Dendritic cell treated with granulocyte-macrophage colony-stimulating factor and Interleukin-4, amounts not matched to agents 40 ng/mL and 50 ng/mL, for 4 days (primary cell): ENCODE results near the gene ADAT2.

Experiments used
- H3K27ac Mint-ChIP-seq: one replicate; pipeline ENCODE4 v1.8.0; 2022; ENCODE audit warnings: mild to moderate bottlenecking, mixed read lengths
- H3K27me3 Mint-ChIP-seq: one replicate; pipeline ENCODE4 v1.8.0; 2022; ENCODE audit warnings: mild to moderate bottlenecking, mixed read lengths
- H3K36me3 Mint-ChIP-seq: one replicate; pipeline ENCODE4 v1.8.0; 2022; ENCODE audit warnings: low read depth, mixed read lengths
- H3K4me1 Mint-ChIP-seq: one replicate; pipeline ENCODE4 v1.8.0; 2022; ENCODE audit warnings: low read depth, mixed read lengths
- H3K4me3 Mint-ChIP-seq: one replicate; pipeline ENCODE4 v1.8.0; 2022; ENCODE audit warnings: mild to moderate bottlenecking, moderate library complexity, mixed read lengths
- H3K9me3 Mint-ChIP-seq: one replicate; pipeline ENCODE4 v1.8.0; 2022; ENCODE audit warnings: mixed read lengths
- intact Hi-C: fragments of 100-400 bp; cut with micrococcal nuclease; formaldehyde crosslinking; loops from one replicate; pipeline ENCODE4 v1.15.0; 2022

ADAT2 gene

DNA sequence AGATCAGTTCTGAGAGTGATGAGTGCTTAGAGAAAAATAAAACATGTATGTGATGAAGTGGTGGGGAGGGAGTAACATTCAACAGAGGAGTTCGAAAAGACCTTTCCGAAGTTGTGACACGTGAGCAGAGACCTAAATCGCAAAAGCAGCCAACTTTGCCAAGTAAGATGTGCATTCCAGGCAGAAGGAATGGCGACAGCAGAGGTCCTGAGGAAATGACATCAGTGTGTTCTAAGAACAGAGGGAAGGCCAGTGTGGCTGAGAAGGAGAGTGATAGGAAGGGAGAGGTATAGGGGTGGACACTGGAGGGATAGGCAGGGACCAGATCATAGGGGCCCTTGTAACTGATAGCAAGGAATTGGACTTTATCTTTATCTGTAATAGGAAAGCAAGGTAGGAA, 51.3 kb downstream of the ADAT2 start:
- Mint-ChIP-seq H3K9me3 (no peaks in the 10 kb centered on the region), H3K27me3 (peaks cover 1% of the 10 kb centered on the region), H3K27ac (peak overlapping the region; percentile 2), H3K4me1 (peaks cover 23% of the 10 kb centered on the region), H3K4me3 (no peak overlapping the region), H3K36me3 (no peaks in the 10 kb centered on the region)
- intact Hi-C loops, result no loop called here

- intact Hi-C loops, result no loop called here
Measured at GRCh38 chr6:143397227-143398222, 53.0 kb downstream of the ADAT2 start.

GRCh38 chr6:143396497-143397226, 53.8 kb downstream of the ADAT2 start:
- peaks cover 18% of the 10 kb centered on the region for H3K4me1 Mint-ChIP-seq

More at GRCh38 chr6:143397227-143398222, 53.0 kb downstream of the ADAT2 start:
- Mint-ChIP-seq H3K27ac (no peak overlapping the region), H3K4me1 (peaks cover 23% of the 10 kb centered on the region), H3K36me3 (no peaks in the 10 kb centered on the region), H3K4me3 (no peak overlapping the region), H3K27me3 (peaks cover 1% of the 10 kb centered on the region), H3K9me3 (no peaks in the 10 kb centered on the region)

GRCh38 chr6:143395699-143396098, 54.8 kb downstream of the ADAT2 start:
- Mint-ChIP-seq H3K27ac (no peak overlapping the region), H3K36me3 (no peaks in the 10 kb centered on the region), H3K4me1 (peaks cover 10% of the 10 kb centered on the region), H3K27me3 (peaks cover 1% of the 10 kb centered on the region), H3K4me3 (no peak overlapping the region), H3K9me3 (no peaks in the 10 kb centered on the region)
- intact Hi-C loops, result no loop called here

More at GRCh38 chr6:143396497-143397226, 53.8 kb downstream of the ADAT2 start:
- no peak overlapping the region for H3K27ac Mint-ChIP-seq
- H3K36me3 Mint-ChIP-seq, result no peaks in the 10 kb centered on the region
- no peak overlapping the region for H3K4me3 Mint-ChIP-seq
- peaks cover 1% of the 10 kb centered on the region for H3K27me3 Mint-ChIP-seq
- no peaks in the 10 kb centered on the region for H3K9me3 Mint-ChIP-seq
- intact Hi-C loops, result no loop called here

GRCh38 chr6:143394389-143394788, 56.1 kb downstream of the ADAT2 start:
- H3K4me3 Mint-ChIP-seq, result no peak overlapping the region
- no peaks in the 10 kb centered on the region for H3K36me3 Mint-ChIP-seq
- H3K4me1 Mint-ChIP-seq, result peaks cover 4% of the 10 kb centered on the region
- peaks cover 1% of the 10 kb centered on the region for H3K27me3 Mint-ChIP-seq
- no peak overlapping the region for H3K27ac Mint-ChIP-seq
- intact Hi-C loops, result no loop called here
- H3K9me3 Mint-ChIP-seq, result no peaks in the 10 kb centered on the region

- Mint-ChIP-seq H3K9me3 (peaks cover 9% of the 10 kb centered on the region), H3K4me1 (no peaks in the 10 kb centered on the region), H3K36me3 (no peaks in the 10 kb centered on the region), H3K27ac (no peak overlapping the region), H3K27me3 (no peaks in the 10 kb centered on the region), H3K4me3 (no peak overlapping the region)
- intact Hi-C loops, result no loop called here
Measured at GRCh38 chr6:143390278-143390677, 60.2 kb downstream of the ADAT2 start.

GRCh38 chr6:143385636-143386035, 64.9 kb downstream of the ADAT2 start:
- Mint-ChIP-seq H3K36me3 (no peaks in the 10 kb centered on the region), H3K4me3 (no peak overlapping the region), H3K4me1 (no peaks in the 10 kb centered on the region), H3K27ac (no peak overlapping the region), H3K9me3 (peaks cover 9% of the 10 kb centered on the region), H3K27me3 (no peaks in the 10 kb centered on the region)
- intact Hi-C loops, result no loop called here

DNA sequence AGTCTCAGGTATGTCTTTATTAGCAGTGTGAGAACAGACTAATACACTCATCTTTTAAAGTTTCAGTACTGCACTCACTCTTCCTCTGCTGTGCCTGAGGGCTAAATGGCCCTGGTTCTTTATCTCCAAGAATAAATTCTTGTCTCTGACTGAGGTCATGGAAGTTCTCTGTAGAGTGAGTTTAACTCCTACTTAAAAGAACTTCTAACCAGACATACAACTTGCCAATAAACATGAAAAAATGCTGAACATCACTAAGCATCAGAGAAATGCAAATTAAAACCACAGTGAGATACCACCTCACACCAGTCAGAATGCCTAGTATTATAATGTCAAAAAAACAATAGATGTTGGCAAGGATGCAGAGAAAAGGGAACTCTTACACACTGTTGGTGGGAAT, 73.6 kb downstream of the ADAT2 start:
- Mint-ChIP-seq H3K9me3 (peaks cover 26% of the 10 kb centered on the region), H3K27ac (no peak overlapping the region), H3K4me1 (peaks cover 29% of the 10 kb centered on the region), H3K36me3 (no peaks in the 10 kb centered on the region), H3K27me3 (peaks cover 2% of the 10 kb centered on the region), H3K4me3 (no peak overlapping the region)
- intact Hi-C loops, result no loop called here

DNA sequence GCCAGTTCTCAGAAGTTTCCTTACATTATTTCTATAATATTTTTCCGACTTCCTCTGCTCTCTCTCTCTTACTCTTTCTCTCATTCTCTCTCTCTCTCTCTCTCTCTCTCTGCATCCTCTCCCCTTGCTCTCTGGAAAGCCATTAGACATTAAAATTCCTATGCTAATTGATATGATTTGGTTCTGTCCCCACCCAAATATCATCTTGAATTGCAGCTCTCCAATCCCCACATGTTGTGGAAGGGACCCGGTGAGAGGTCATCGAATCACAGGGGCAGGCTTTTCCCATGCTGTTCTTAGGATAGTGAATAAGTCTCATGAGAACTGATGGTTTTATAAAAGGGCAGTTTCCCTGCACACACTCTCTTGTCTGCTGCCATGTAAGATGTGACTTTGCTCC, 74.1 kb downstream of the ADAT2 start:
- Mint-ChIP-seq H3K9me3 (peaks cover 26% of the 10 kb centered on the region), H3K27me3 (peaks cover 2% of the 10 kb centered on the region), H3K36me3 (no peaks in the 10 kb centered on the region), H3K4me1 (peaks cover 29% of the 10 kb centered on the region), H3K4me3 (no peak overlapping the region), H3K27ac (no peak overlapping the region)
- intact Hi-C loops, result no loop called here

DNA sequence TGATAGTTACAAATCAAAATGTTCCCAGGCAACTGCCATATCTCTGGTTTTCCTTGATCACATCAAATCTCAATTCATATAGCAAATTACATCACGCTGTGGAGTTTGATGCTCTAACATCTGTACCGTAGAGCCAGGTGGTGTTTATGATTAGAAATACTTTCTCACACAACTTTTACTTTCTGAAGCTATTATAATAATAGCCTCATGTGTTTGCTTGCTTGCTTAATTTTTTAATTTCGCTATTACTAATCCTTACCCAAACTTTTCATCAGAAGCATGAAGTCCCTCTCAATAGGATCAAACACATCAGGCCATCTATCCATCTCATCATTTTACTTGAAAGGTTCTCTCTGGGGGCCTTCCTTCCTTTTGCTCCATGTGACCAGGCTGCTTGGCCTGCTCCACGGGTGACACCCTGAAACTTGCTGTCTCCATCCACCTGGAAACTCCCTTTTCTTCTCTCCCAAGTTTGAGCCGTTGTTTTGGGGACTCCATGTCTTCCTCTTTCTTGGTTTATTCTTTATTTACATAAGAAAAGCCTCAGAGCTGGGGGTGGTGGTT, 75.4 kb downstream of the ADAT2 start:
- Mint-ChIP-seq H3K36me3 (no peaks in the 10 kb centered on the region), H3K4me3 (no peak overlapping the region), H3K27ac (peak overlapping the region; percentile 35), H3K9me3 (peaks cover 26% of the 10 kb centered on the region), H3K27me3 (peaks cover 2% of the 10 kb centered on the region), H3K4me1 (peaks cover 34% of the 10 kb centered on the region)
- intact Hi-C loops, result no loop called here

DNA sequence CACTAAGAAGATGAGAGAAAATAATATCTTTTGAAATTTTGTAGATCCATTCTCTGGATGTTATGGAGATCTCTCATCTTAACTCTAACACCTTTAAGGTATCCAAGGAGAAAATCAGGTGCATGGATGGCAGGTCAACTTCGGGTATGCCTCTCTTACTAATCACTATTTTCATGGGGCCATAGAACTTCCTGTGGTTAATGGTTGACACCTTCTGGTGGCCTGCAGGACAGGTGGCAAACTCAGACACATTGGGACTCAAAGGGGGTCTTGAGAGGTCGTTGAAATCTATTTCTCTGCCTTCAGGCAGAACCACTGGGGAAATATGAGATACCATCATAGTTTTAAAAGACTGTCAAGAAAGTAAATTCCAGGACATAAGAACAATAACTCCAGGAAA, 76.5 kb downstream of the ADAT2 start:
- intact Hi-C loops, result no loop called here
- Mint-ChIP-seq H3K27ac (peak overlapping the region; percentile 61), H3K4me3 (no peak overlapping the region), H3K27me3 (no peaks in the 10 kb centered on the region), H3K9me3 (peaks cover 26% of the 10 kb centered on the region), H3K4me1 (peaks cover 39% of the 10 kb centered on the region), H3K36me3 (no peaks in the 10 kb centered on the region)
